Cerebellar cortex (tissue), 1 donor: Measurements from ENCODE around the gene ARHGEF4.

Source experiments
- DNase-seq: peaks from one replicate; pipeline ENCODE4 v3.0.0-alpha.2; 2015; ENCODE audit warnings: low spot score

Gene ARHGEF4

DNA sequence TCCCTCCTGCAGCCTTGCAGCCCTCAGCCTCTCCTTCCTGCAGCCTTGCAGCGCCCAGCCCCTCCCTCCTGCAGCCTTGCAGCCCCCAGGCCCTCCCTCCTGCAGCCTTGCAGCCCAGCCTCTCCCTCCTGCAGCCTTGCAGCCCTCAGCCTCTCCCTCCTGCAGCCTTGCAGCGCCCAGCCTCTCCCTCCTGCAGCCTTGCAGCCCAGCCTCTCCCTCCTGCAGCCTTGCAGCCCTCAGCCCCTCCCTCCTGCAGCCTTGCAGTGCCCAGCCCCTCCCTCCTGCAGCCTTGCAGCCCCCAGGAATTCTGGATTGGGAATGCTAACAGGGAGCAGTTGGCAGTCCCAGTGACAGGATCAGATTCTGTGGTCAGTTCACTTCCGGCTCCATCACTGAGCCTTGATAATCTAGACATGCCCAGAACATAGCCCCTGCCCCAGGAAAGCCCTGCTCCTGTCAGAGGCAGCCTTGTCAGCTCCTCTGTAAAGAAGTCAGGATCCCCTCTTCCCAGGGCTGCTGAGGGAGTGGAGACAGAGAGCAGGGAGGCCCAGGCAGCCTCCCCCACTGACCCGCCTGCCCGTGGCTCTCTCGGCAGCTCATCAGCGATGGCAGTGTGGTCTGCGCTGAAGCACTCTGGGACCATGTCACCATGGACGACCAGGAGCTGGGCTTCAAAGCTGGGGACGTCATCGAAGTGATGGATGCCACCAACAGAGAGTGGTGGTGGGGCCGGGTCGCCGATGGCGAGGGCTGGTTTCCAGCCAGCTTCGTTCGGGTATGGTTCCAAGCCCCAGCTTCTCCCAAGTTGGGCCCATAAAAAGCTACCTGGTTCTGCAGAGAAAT, 201.8 kb downstream of the ARHGEF4 start:
- DNase-seq = no peak

DNA sequence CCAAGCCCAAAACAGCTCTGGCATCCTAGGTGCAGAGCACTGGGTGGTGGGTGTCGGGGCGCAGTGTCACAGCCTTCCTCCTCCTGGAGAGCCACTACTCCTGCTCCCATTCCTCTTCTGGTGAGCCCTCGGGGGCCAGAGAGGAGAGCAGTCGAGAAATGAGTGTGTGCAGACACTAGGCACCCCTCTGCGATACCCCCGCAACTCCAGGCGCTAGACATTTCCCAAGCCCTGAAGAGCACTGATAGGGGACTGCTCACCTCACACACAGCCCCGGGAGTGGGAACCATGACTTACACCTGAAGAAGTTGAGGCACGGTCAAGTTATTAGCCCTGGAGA, 202.4 kb downstream of the ARHGEF4 start:
- DNase-seq = no peak

DNA sequence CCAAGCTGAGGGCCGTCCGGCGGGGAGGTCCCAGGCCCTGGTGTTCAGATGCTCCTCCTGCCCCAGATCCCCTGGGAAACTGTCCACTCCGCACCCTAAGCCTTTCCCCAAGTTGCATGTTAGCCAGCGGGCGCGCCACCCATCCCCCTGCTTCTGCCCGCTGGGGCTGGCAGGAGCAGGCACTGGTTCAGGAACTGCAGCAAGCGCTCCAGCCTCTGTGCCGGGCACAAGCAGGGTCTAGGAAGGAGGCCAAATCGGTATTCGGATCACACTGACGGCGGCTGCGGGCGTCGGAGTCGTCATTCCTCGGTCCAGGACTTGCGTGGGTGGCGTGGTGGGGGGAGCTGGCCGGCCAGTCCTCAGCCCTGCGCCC, 202.8 kb downstream of the ARHGEF4 start:
- no peak for DNase-seq

DNA sequence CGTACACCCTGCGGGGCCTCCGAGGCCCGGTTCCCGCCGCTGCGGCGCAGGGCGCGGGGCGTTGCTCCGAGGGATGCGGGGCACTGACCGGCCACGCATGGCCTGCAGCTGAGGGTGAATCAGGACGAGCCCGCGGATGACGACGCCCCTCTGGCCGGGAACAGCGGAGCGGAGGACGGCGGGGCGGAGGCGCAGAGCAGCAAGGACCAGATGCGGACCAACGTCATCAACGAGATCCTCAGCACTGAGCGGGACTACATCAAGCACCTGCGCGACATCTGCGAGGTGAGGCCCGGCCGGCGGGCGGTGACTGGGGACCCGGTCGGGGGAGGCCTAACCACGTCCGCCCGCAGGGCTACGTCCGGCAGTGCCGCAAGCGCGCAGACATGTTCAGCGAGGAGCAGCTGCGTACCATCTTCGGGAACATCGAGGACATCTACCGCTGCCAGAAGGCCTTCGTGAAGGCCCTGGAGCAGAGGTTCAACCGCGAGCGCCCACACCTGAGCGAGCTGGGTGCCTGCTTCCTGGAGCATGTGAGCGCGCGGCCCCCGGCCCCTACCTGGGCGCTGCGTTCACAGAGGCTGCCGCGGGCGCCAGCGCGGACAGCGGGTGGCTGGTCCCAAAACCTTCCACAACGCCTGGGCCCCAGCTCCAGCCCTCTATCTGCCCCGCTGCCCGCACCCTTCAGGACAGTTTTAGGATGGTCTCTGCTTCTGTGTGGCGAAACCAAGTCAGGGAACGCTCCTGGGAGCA, 203.4 kb downstream of the ARHGEF4 start:
- no peak for DNase-seq

DNA sequence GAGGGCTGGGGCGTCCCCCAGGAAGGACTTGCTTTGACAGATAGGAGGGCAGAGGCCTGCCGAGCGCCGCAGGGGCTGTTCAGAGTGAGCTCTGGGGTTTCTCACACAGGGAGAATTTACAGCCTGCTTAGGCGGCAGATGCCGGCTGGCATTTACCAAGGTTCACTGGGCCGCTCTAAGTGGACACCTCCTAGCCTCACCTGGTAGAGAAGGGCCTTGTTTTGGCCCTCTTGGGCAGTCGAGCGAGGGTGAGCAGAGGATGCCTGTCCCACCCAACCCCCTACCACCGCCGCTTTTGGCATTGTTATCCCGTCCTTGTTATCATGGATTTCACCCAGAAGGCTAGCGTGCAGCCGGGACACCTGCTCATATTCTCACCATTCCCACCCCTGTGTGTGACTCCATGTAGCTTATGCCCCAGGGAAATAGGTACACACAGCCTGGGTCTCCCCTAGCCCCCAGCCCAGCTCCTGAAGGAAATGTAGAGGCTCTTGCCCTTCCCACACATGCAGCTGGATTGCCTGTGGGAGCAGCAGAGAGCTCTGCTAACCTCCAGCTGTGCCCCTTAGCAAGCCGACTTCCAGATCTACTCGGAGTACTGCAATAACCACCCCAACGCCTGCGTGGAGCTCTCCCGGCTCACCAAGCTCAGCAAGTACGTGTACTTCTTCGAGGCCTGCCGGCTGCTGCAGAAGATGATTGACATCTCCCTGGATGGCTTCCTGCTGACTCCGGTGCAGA, 204.1 kb downstream of the ARHGEF4 start:
- DNase-seq = no peak

DNA sequence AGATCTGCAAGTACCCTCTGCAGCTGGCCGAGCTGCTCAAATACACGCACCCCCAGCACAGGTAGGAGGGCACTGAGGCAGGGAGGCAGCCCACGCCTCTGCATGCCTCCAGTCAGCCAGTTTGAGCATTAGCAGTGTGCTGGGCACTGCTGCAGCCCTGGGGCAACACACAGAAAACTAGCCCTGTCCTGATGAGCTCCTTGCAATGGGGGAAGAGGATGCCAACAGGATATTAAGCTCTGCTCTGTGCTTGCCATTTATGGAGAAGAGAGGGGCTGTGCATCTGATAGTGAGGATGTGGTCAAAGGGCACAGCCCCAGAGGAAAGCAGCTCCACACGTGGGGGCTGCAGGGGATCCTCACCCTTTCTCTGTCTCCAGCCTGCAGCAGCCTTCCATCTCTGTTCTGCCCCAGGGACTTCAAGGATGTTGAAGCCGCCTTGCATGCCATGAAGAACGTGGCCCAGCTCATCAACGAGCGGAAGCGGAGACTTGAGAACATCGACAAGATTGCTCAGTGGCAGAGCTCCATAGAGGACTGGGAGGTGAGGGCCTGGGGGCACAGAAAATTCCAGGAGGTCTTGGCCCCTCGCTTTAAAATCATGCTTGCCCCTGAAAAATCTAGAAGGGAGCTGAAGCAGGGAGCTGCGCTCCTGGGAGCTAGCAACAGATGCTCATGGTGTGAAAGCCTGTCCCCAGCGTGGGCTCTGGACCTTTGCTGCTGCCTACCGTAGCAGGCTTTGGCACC, 204.9 kb downstream of the ARHGEF4 start:
- no peak for DNase-seq

DNA sequence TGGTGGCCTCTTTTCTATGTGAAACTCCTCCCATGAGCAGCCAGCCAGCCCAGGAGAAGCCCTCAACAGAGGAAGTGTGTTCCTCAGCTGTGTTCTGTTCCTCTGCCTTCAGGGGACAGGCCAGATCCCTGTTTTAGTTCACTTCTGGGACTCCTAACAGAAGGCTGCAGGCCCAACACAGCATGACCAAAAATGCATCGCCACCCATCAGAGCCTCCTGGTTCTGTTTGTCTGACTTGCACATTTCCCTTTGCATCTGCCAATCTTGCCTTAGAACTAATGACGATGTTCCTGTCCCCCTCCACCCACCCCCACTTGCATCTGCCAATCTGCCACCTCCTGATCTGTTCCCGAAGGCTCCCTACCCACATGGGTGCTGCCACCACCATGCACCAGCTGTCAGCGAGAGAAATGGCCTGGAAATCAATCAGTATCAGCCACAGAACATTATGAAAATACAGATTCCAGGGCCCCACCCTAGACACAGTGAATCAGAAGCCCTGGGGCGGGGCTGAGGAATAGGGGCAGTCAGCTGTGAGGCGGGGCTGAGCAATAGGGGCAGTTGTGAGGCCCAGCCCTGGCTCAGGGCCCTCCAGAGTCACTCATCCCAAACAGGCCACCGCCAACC, 205.5 kb downstream of the ARHGEF4 start:
- no peak for DNase-seq

DNA sequence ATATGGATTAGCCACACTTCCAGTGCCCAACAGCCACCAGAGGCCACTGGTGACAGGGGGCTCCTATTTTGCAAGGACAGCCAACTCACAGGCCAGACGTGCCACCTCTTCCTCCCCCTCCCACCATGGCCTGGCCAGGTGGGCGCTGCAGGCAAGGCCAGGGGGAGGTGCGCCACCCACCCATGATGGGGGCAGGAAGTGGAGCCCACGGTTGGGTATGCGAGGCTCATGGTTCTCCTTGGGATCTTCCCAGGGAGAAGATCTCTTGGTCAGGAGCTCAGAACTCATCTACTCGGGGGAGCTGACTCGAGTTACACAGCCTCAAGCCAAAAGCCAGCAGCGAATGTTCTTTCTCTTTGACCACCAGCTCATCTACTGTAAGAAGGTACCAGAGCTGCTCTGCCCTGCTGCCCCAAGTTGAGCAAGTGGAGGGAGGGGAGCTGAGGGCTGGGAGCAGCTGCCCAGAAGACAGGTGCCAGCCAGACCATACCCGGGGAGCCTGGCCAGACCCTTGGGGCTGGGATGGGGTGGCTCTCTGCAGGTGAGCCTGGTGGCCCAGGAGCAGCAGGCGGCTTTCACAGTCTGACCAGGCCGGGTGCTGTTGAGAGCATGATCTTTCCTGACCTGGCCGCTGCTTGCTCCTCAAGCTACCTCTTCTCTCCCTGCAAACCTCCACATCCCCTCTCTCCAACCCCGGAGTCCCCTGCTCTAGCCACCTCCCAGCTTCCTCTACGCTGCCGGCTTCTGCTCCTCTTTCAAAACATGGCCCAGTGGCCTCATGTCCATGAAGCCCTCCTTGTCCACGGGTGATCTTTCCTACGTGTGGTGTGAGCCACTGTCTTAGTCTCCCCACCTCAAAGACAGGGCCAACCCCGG, 206.7 kb downstream of the ARHGEF4 start:
- DNase-seq = no peak

DNA sequence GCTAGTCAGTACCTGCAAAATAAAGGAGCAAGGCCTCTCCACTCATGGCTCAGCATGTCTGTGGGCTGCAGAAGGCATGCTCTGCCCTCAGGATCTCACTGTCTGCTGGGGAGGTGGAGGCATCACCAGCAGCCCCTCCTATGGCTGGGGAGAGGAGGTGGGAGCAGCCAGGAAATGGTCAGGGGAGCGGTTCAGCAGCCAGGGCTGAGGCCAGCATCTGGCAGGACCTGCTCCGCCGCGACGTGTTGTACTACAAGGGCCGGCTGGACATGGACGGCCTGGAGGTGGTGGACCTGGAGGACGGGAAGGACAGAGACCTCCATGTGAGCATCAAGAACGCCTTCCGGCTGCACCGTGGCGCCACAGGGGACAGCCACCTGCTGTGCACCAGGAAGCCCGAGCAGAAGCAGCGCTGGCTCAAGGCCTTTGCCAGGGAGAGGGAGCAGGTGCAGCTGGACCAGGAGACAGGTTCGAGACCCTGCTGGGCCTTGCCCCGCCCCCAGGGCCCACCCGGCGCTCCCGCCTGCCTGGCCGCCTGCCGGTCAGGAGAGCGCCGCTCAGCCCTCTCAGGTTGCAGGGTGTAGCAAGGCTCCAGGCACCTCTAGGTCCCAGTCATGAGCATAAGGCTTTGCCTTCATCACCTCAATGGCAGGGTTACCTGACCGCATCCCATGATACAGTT, 207.5 kb downstream of the ARHGEF4 start:
- no peak for DNase-seq

DNA sequence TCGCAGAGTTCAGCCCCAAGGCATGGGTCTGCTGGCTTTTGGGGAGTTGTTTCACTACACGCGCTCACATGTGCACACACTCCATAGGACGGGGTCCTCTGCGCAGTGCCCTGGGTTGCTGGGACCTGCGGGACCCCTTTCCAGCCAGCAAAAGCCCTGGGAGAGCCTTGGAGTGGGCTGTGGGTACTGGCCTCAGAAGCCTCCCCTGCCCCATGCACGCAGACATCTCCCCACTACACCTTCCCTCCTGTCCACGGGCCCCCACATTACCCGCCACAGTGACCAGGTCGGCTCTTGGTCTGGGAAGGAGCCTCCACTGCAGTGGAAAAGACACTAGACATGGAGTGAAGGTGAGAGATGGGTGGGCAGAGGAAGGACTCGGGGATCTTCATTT, 208.0 kb downstream of the ARHGEF4 start:
- DNase-seq = no peak

DNA sequence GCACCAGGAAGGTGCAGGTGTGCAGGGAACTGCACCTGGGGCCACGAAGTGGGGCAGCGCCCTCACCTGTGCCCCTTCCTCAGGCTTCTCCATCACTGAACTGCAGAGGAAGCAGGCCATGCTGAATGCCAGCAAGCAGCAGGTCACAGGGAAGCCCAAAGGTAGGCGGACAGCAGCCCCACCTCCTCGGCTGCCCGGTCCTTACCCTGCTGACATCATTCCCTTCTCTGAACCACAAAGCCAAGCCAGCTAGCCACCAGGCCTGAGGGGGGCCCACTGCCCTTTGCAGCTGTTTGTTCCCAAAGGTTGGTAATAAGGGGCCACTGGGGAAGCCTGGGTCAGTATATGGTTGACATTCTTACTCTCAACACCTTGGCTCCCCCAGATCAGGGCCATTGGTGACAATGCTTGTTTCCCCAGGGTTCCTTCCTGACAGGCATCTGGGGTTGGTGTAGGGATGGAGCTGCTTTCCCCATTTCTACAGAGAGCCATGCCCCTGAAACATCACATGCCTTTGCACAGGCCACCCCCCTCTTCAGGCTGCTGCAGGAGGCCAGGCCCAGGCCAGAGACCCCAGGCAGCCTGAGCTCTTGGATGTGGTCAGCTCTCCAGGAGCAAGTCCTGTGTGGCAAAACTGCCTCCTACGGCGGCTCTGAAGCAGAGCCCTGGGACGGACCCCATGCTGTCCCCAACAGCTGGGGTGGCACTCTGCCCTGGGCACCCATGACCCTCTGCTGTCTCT, 208.7 kb downstream of the ARHGEF4 start:
- no peak for DNase-seq

DNA sequence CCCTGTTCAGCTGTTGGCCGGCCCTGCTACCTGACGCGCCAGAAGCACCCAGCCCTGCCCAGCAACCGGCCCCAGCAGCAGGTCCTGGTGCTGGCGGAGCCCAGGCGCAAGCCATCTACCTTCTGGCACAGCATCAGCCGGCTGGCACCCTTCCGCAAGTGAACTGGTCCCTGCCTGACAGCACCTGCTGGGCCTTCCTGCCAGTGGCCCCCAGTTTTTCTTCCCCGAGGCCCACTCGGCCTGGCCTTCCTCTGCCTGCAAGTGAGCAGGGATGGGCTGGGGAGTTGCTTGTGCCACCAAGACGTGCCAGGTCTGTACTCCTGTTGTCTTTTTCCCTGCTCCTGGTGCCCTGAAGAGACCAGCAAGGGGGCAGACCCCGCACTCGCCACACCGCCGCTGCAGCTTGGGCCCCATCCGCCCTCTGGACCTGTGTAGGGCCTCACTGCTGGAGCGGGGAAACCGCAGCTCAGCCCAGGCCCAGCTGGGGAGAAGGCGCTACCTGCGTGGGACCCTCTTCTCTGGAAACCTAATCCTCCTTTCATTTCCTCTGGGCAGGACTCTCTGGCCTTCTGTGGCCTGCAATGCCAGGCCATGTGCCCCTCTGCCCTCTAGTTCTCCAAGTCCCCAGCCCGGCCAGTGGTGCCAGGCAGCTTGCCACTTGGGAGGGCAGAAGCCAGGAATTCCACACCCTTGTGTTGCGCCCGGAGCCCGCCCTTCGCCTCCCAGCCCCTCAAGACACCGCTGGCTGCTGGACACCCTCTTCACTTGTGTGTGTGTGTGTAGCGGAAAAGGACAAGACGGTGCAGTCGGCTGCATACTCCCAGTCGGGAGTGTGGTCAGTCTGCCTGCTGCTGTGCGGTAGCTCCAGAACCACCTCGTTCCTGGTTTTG, 209.6 kb downstream of the ARHGEF4 start:
- peak; percentile 48 for DNase-seq

DNA sequence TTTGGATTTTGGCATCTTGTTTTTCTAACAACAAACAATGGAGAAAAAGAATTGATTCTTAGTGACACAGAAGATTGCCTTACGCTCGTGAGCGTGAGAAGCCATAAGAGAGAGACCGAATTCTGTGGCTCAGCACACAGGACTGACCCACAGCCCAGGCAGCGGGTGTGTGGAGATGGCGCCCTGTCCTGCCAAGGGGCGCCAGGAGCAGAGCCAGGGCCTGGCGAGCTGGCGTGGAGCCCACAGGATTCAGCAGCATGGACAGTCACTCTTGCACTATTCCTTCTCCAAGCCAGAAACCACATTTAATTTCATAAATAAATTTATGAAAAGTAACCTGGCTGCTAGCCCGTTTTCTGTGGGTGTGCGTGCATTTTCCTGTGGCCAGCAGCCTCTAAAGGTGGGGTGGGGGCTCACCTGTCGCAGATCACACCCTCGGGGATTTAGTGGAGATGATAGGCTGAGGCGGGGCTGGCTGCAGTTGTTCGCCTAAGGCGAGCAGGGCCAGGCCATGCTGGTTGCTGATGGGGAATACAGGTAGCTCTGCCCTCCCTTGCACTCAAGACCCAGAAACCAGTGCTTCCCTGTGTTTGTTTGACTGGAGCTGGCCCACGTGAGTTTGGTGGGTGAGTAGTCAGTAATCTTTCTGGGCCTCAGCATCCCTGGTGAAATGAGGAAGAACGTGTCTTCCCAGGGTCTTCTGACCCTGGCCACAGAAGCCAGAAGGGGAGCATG, 210.4 kb downstream of the ARHGEF4 start:
- peak; percentile 72 for DNase-seq

DNA sequence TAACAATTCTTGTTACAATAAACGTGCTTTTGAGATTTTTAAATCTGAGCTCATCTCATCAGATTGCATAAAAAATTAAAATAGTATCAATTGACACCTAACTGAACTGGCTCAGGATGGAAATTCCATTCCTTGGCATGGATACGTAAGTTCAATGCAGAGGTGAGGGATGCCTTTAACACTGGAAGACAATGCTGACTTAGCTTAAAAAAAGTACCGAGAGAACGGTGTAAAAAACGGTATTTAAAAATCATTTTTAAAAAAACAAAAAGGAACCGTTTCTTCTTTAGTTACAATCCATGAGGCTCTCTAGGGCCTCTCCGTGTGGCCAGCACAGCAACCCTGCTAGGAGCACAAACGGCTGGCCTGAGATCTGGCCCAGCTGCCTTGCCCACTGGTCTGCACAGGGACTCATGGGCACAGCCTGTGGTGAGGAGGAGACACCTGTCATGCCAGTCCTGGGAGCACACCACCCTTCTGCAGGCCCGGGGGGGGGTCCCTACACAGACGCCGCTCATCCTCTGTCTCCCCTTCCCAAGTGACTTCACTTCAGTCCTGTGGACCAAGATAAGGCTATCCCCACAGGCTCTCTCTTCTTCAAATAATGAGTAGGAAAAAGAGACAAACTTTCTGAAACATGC, 211.3 kb downstream of the ARHGEF4 start:
- no peak for DNase-seq

DNA sequence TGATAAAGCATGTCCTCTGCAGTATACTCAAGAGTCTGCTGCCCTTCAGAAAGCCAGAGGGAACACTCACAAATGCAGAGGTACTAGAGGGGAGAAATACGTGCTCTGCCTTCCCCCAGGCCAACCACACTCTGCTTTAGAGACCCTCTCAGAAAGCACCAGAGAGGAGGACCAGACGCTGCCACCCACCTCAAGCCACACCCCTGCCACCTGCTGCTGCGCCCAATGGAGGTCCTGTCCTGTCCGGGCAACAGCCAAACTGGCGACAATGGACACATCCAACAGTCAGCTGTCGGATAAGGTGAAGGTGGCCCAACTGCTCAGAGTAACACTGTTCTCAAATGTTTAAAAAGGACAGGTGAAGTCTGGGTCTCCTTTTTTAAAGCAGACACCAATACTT, 211.9 kb downstream of the ARHGEF4 start:
- no peak for DNase-seq

DNA sequence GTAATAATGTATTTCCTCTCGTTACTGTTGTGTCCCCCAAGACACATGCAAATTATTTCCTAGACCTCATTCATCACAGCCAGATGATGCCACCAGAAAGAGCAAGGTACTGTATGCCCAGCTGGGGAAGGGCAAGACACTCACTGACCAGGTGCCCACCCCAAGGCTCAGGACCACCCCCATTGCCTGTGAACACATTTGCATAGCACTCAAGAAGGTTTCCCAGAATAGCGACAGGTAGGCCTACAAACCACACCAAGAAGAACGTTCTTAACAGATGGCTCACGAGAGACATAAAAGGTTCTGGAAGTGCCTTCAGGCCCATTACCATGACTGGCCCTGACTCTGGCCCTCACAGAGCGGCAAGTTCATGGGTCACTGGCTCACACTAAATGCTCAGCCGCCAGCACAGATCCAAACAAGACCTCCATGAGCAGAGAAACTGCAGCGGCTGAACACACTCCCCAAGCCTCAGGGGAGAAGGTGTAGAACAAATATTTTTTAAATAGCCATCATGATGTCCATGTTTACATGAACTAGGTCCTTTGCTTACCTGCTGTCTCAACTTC, 212.5 kb downstream of the ARHGEF4 start:
- DNase-seq = no peak

DNA sequence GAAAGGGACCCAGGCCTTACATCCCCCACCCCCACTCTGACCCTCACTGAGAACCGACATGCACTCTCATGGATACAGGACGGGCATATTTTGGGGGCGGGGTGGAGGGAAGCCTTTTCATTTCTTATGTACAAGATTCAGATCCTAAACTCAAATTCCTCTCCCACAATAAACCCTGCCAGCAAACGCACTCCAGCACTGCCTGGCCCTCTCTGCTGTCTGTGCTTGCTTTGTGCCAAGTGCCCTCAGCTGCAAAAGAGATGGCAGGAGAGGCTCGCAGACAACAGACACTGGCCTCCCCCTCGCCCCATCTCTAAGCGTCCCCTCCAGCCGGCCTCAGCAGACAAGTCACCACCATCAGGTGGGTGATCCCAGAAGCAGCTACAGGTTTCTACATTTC, 214.2 kb downstream of the ARHGEF4 start:
- DNase-seq = no peak
